GM18499 (cell line): ENCODE measurements around the gene POMGNT1.

Source experiments
- ATAC-seq: cut with Tn5 transposase; IDR thresholded peaks from one replicate; pipeline ENCODE4 v1.9.1; 2021; ENCODE audit warnings: moderate number of reproducible peaks; ENCODE audit not compliant: insufficient read depth, unreplicated experiment

Gene POMGNT1

GRCh38 chr1:46184920-46185658 lies 13.1 kb downstream of the POMGNT1 start:
- no peak for ATAC-seq

GRCh38 chr1:46183926-46184557 lies 14.2 kb downstream of the POMGNT1 start:
- ATAC-seq = no peak

- no peak for ATAC-seq
Observed at GRCh38 chr1:46183079-46183847, 15.0 kb downstream of the POMGNT1 start.

GRCh38 chr1:46181343-46182260 lies 16.6 kb downstream of the POMGNT1 start:
- ATAC-seq = no peak

- ATAC-seq = no peak
Observed at GRCh38 chr1:46180082-46180616, 18.1 kb downstream of the POMGNT1 start.

- no peak for ATAC-seq
Observed at GRCh38 chr1:46179138-46180081, 18.8 kb downstream of the POMGNT1 start.

- no peak for ATAC-seq
Observed at GRCh38 chr1:46176211-46176865, 21.9 kb downstream of the POMGNT1 start, which contains the start of gene P3R3URF. Gene P3R3URF (minus strand): TSS chr1:46176488. CDS start chr1:46176471, 17 bp downstream.

- ATAC-seq = no peak
Observed at GRCh38 chr1:46175243-46175642, 23.0 kb downstream of the POMGNT1 start.

- ATAC-seq = no peak
Observed at GRCh38 chr1:46174448-46175231, 23.6 kb downstream of the POMGNT1 start, which contains the start of gene TSPAN1. Gene TSPAN1 (plus strand): TSS chr1:46175087. CDS start chr1:46181108, 6,021 bp downstream.

- no peak for ATAC-seq
Observed at GRCh38 chr1:46173361-46173856, 24.8 kb downstream of the POMGNT1 start.

- ATAC-seq = no peak
Observed at GRCh38 chr1:46172321-46172720, 25.9 kb downstream of the POMGNT1 start.

- ATAC-seq = no peak
Observed at GRCh38 chr1:46171871-46172270, 26.4 kb downstream of the POMGNT1 start.

GRCh38 chr1:46171351-46171750 lies 26.9 kb downstream of the POMGNT1 start:
- no peak for ATAC-seq

- ATAC-seq = no peak
Observed at GRCh38 chr1:46169811-46170454, 28.3 kb downstream of the POMGNT1 start.

GRCh38 chr1:46168477-46168876 lies 29.8 kb downstream of the POMGNT1 start:
- no peak for ATAC-seq

- ATAC-seq = no peak
Observed at GRCh38 chr1:46166521-46167462, 31.4 kb downstream of the POMGNT1 start.
